ENCODE measurements around the gene ZGRF1.
"Not testable (repeated sequence)": the region's sequence is repeated elsewhere in the genome, so short reads cannot be mapped to it uniquely, and the experiment has no call there.

The ZGRF1 gene

GRCh38 chr4:112668131-112668530 is 31.4 kb upstream of the ZGRF1 start:
- DNase-seq = no peak
- no peaks in the 10 kb centered on the region for H3K4me1 ChIP-seq
- H3K27me3 ChIP-seq = no peaks in the 10 kb centered on the region
- no peak overlapping the region for H3K4me3 ChIP-seq (ENCODE audit: low read depth, low read length)
- H3K9me3 ChIP-seq = no peaks in the 10 kb centered on the region
- no peaks in the 10 kb centered on the region for H3K36me3 ChIP-seq
- TF ChIP-seq, protein P1, sequence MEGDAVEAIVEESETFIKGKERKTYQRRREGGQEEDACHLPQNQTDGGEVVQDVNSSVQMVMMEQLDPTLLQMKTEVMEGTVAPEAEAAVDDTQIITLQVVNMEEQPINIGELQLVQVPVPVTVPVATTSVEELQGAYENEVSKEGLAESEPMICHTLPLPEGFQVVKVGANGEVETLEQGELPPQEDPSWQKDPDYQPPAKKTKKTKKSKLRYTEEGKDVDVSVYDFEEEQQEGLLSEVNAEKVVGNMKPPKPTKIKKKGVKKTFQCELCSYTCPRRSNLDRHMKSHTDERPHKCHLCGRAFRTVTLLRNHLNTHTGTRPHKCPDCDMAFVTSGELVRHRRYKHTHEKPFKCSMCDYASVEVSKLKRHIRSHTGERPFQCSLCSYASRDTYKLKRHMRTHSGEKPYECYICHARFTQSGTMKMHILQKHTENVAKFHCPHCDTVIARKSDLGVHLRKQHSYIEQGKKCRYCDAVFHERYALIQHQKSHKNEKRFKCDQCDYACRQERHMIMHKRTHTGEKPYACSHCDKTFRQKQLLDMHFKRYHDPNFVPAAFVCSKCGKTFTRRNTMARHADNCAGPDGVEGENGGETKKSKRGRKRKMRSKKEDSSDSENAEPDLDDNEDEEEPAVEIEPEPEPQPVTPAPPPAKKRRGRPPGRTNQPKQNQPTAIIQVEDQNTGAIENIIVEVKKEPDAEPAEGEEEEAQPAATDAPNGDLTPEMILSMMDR (IDR thresholded peaks at IDR 0.05; ENCODE audit: low read depth, low read length) = no peak

- Histone ChIP-seq H3K4me3 (ENCODE audit: low read depth, low read length) (no peak overlapping the region), H3K4me1 (no peaks in the 10 kb centered on the region), H3K9me3 (no peaks in the 10 kb centered on the region), H3K36me3 (no peaks in the 10 kb centered on the region), H3K27me3 (no peaks in the 10 kb centered on the region)
- TF ChIP-seq, protein P1 (IDR thresholded peaks at IDR 0.05; ENCODE audit: low read depth, low read length) = no peak
- no peak for DNase-seq
Observed at GRCh38 chr4:112664611-112665010, 27.9 kb upstream of the ZGRF1 start.

GRCh38 chr4:112656115-112656514 is 19.4 kb upstream of the ZGRF1 start:
- H3K9me3 ChIP-seq; H3K4me3 ChIP-seq (ENCODE audit: low read depth, low read length); DNase-seq; H3K27me3 ChIP-seq; H3K4me1 ChIP-seq: not testable (repeated sequence)
- H3K36me3 ChIP-seq = peaks cover 55% of the 10 kb centered on the region

GRCh38 chr4:112655270-112655669 is 18.6 kb upstream of the ZGRF1 start:
- no peak for DNase-seq
- Histone ChIP-seq H3K4me3 (ENCODE audit: low read depth, low read length) (no peak overlapping the region), H3K36me3 (peaks cover 59% of the 10 kb centered on the region), H3K4me1 (no peaks in the 10 kb centered on the region), H3K9me3 (no peaks in the 10 kb centered on the region), H3K27me3 (no peaks in the 10 kb centered on the region)
- TF ChIP-seq, protein P1 (IDR thresholded peaks at IDR 0.05; ENCODE audit: low read depth, low read length) = no peak

- Histone ChIP-seq H3K36me3 (peaks cover 67% of the 10 kb centered on the region), H3K27me3 (no peaks in the 10 kb centered on the region), H3K9me3 (no peaks in the 10 kb centered on the region), H3K4me1 (no peaks in the 10 kb centered on the region), H3K4me3 (ENCODE audit: low read depth, low read length) (no peak overlapping the region)
- DNase-seq = no peak
- TF ChIP-seq, protein P1 (IDR thresholded peaks at IDR 0.05; ENCODE audit: low read depth, low read length) = no peak
Observed at GRCh38 chr4:112652216-112652615, 15.5 kb upstream of the ZGRF1 start.

DNA sequence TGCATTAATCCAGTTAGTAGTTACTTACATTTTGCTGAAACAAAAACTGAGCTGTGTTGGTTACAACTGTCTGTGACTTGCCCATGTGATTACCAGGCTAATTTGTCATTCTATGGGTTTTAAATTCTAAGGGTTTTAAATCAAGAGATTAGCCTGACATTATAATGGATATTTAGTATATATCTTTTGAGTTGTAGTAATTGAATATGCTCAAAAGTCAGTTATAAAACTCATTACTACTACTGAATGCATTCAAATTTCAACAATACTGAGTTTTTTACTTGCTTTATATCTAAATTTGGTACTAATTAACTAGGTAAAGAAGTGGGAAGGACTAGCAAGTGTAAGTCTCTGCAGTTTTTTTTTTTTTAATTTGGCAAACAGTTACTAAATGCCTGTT is 14.9 kb upstream of the ZGRF1 start:
- no peaks in the 10 kb centered on the region for H3K27me3 ChIP-seq
- DNase-seq = no peak
- no peaks in the 10 kb centered on the region for H3K4me1 ChIP-seq
- TF ChIP-seq, protein P1 (IDR thresholded peaks at IDR 0.05; ENCODE audit: low read depth, low read length) = no peak
- peaks cover 67% of the 10 kb centered on the region for H3K36me3 ChIP-seq
- H3K4me3 ChIP-seq (ENCODE audit: low read depth, low read length) = no peak overlapping the region
- no peaks in the 10 kb centered on the region for H3K9me3 ChIP-seq

DNA sequence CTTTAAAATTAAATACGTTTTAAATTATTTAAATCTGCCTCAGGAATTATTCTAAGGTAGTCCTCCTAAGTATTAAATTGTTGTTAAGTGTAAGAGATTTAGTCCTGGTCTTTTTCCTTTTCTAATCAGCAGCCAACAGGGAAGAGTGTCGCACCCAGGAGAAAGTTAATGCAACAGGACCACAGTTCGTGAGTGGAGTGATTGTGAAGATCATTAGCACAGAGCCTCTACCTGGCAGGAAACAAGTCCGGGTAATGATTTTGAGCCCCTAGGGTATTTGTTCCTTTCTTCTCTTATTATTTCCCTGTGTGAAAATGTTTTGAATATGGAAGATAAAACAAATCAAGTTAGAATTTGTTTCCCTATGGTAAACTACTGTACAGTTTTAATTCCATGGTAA is 13.6 kb upstream of the ZGRF1 start:
- Histone ChIP-seq H3K4me1 (no peaks in the 10 kb centered on the region), H3K4me3 (ENCODE audit: low read depth, low read length) (no peak overlapping the region), H3K36me3 (peaks cover 64% of the 10 kb centered on the region), H3K27me3 (no peaks in the 10 kb centered on the region), H3K9me3 (no peaks in the 10 kb centered on the region)
- no peak for DNase-seq
- TF ChIP-seq, protein P1 (IDR thresholded peaks at IDR 0.05; ENCODE audit: low read depth, low read length) = no peak
